Right lobe of liver (tissue), 6 donors: ENCODE results near the gene ZNF621. TPM values are rescaled to one million over a fixed set of nuclear protein-coding genes. Genes with fewer than 3 reads are reported as not detected.
A peak's percentile ranks its signal among the peaks of the same experiment; 100 is the strongest.

ENCODE experiments used
- ATAC-seq, 4 donors: fragments of 200-7000 bp; cut with Tn5 transposase; one replicate each; pipeline ENCODE4 v1.9.1; 2020; ENCODE audit warnings: mild to moderate bottlenecking in 4 of 4, moderate library complexity in 4 of 4
- DNase-seq, 3 donors: peaks; one replicate each; pipeline ENCODE4 v3.0.0-alpha.2; 2020
- H3K27ac ChIP-seq, 3 donors: fragments of 200-600 bp; one replicate each; pipeline ENCODE4 v1.8.0; 2022
- H3K27me3 ChIP-seq, 2 donors: fragments of 200-600 bp; one replicate each; pipeline ENCODE4 v1.8.0; 2022
- H3K36me3 ChIP-seq, 4 donors: fragments of 200-600 bp; sonication (generic) in 1 of 4; one replicate each; pipeline versions ENCODE4 v1.5.1 to v1.8.0; 2017 to 2022; ENCODE audit warnings: control low read depth in 1 of 4
- H3K4me1 ChIP-seq, 4 donors: fragments of 200-600 bp; sonication (generic) in 1 of 4; one replicate each; pipeline versions ENCODE4 v1.5.1 to v1.8.0; 2017 to 2022; ENCODE audit warnings: control low read depth in 1 of 4
- H3K4me3 ChIP-seq, 3 donors: fragments of 200-600 bp; one replicate each; pipeline ENCODE4 v1.8.0; 2022
- H3K9me3 ChIP-seq, 4 donors: fragments of 200-600 bp; sonication (generic) in 1 of 4; one replicate each; pipeline versions ENCODE4 v1.5.1 to v1.8.0; 2017 to 2022; ENCODE audit warnings: control low read depth in 1 of 4
- CTCF ChIP-seq, 4 donors: fragments of 200-600 bp in 3 of 4; fragments of 450-650 bp in 1 of 4; IDR thresholded peaks; one replicate each; pipeline versions ENCODE4 v1.5.1 to v1.8.0; 2016 to 2022; ENCODE audit warnings: antibody characterized with exemption in 4 of 4, mild to moderate bottlenecking in 2 of 4
- POLR2A ChIP-seq: fragments of 450-650 bp; IDR thresholded peaks from one replicate; pipeline ENCODE4 v1.6.1; 2017; ENCODE audit warnings: antibody characterized with exemption, mild to moderate bottlenecking
- WGBS: methylation state at CpG from one replicate; pipeline ENCODE4 v1.1.6; 2018; ENCODE audit warnings: low coverage, low lambda C conversion rate; ENCODE audit not compliant: insufficient coverage; ENCODE audit errors: missing lambda C conversion rate; 5-methylcytosine and 5-hydroxymethylcytosine counted together
- intact Hi-C, 2 donors: fragments of 100-400 bp; cut with DNase I; formaldehyde crosslinking; loops; one replicate each; pipeline versions ENCODE4 v1.11.2 to v1.14.1; 2022
- total RNA-seq, 6 experiments: library from RNA; depleted of rRNA in 2 of 6; stranded (reverse); fragments of >200 nt in 2 of 6; fragmentation: NEBNext Ultra II Directional in 3 of 6; extraction: Animal tissue kit (Norgen Biotek cat#: 25700) in 3 of 6; gene quantifications; one replicate each; pipeline versions ENCODE4 v1.1.0 to v1.2.4, GENCODE V29; 2016 to 2023
- donor health status: DM: no; HTN: yes; CAD: no.
- donor health status: DM: no; HTN: no; CAD: no.
- donor health status: DM: no; HTN: no; CAD: no.
- donor health status: DM: no; HTN: yes; CAD: no.
- donor health status: DM: no; HTN: yes; CAD: no.

The ZNF621 gene
- total RNA-seq, 6 experiments from 2014 or later, result 4.9 to 11.1 (median 7.8) TPM

- TF ChIP-seq CTCF (IDR thresholded peaks at IDR 0.05) (no peak), POLR2A (no peak)
- H3K27ac ChIP-seq, result no peak overlapping the region
- no peaks in the 10 kb centered on the region for H3K9me3 ChIP-seq
- H3K27me3 ChIP-seq, result no peaks in the 10 kb centered on the region
- intact Hi-C loops, result no loop called here
- peaks cover 0 to 22% (median 10%) of the 10 kb centered on the region in 4 donors for H3K4me1 ChIP-seq
- H3K36me3 ChIP-seq, result no peaks in the 10 kb centered on the region
- WGBS, result 100% methylated on average over 1 of the region's 1 CpG
- ATAC-seq, result no peak
- no peak for DNase-seq
- no peak overlapping the region for H3K4me3 ChIP-seq
Measured at GRCh38 chr3:40581166-40581565, 56.4 kb downstream of the ZNF621 start.

- Histone ChIP-seq H3K4me1 (peaks cover 0 to 22% (median 10%) of the 10 kb centered on the region in 4 donors), H3K27ac (no peak overlapping the region), H3K9me3 (no peaks in the 10 kb centered on the region), H3K36me3 (no peaks in the 10 kb centered on the region), H3K4me3 (no peak overlapping the region), H3K27me3 (no peaks in the 10 kb centered on the region)
- intact Hi-C loops, result no loop called here
- WGBS, result 25% methylated on average over 2 of the region's 2 CpGs
- DNase-seq, result no peak
- TF ChIP-seq CTCF (IDR thresholded peaks at IDR 0.05), result no peak
- TF ChIP-seq POLR2A, result no peak
- ATAC-seq, result no peak
Measured at GRCh38 chr3:40582401-40583027, 57.8 kb downstream of the ZNF621 start.

GRCh38 chr3:40583691-40584090 lies 58.9 kb downstream of the ZNF621 start:
- Histone ChIP-seq H3K4me1 (peaks cover 0 to 22% (median 10%) of the 10 kb centered on the region in 4 donors), H3K27ac (peak overlapping the region in 2 of 3 donors; percentile 41 to 55), H3K4me3 (no peak overlapping the region), H3K9me3 (no peaks in the 10 kb centered on the region), H3K36me3 (no peaks in the 10 kb centered on the region), H3K27me3 (no peaks in the 10 kb centered on the region)
- intact Hi-C loops, result no loop called here
- DNase-seq (peak; percentile 76 to 94 (median 91)), ATAC-seq (peak; percentile 89 to 94 (median 92))
- TF ChIP-seq POLR2A (no peak), CTCF (IDR thresholded peaks at IDR 0.05) (no peak)
- 20% methylated on average over 5 of the region's 7 CpGs for WGBS

- ATAC-seq, result peak; percentile 86 to 92 (median 90)
- peak overlapping the region in 2 of 3 donors; percentile 41 to 55 for H3K27ac ChIP-seq
- no peaks in the 10 kb centered on the region for H3K9me3 ChIP-seq
- H3K4me1 ChIP-seq, result peaks cover 0 to 22% (median 10%) of the 10 kb centered on the region in 4 donors
- H3K36me3 ChIP-seq, result no peaks in the 10 kb centered on the region
- no peaks in the 10 kb centered on the region for H3K27me3 ChIP-seq
- intact Hi-C loops, result no loop called here
- peak overlapping the region in 1 of 3 donors; percentile 10 for H3K4me3 ChIP-seq
- no peak for TF ChIP-seq POLR2A
- peak; percentile 89 to 99 (median 98) for TF ChIP-seq CTCF (IDR thresholded peaks at IDR 0.05)
- 31% methylated on average over 13 of the region's 15 CpGs for WGBS
- DNase-seq, result peak; percentile 88 to 91 (median 90)
Measured at GRCh38 chr3:40584625-40585189, 59.9 kb downstream of the ZNF621 start.
